ENCODE measurements around the gene ABHD8.

Gene ABHD8

GRCh38 chr19:17266026-17266425, 37.2 kb downstream of the ABHD8 start:
- no peak for TF ChIP-seq REST (IDR thresholded peaks at IDR 0.05; ENCODE audit: insufficient read depth in 1 of 2, low read depth in 2 of 2, low read length in 2 of 2)
- no peak for TF ChIP-seq POLR2AphosphoS5 (IDR thresholded peaks at IDR 0.05; ENCODE audit: low read depth, low read length)
- TF ChIP-seq TAF1 (IDR thresholded peaks at IDR 0.05; ENCODE audit: borderline replicate concordance, insufficient read depth, low read length), result no peak
- TF ChIP-seq SIN3A (IDR thresholded peaks at IDR 0.05; ENCODE audit: borderline replicate concordance, insufficient read depth, low read length), result no peak

DNA sequence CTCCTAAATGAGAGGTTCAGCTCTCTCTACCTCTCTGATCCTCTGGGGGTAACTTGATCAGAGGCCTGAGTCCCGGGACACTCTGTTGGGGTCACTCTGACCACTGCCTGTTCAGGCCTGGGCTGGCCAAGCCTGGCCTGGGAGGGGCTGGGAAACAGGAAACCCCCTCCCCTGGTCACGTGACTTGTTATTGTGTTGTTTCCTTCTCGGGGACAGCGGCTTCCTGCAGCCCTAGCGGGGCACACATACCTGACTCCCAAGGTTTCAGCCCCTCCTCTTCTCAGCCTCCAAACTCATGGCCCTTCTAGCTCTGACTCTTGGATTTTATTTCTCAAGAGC, 38.6 kb downstream of the ABHD8 start, which contains the start of gene USHBP1:
TSS of gene USHBP1 (minus strand) at position 105 of the 339 bp plus-strand sequence. CDS start 446 bp downstream, outside the sequence.
- TF ChIP-seq TAF1 (IDR thresholded peaks at IDR 0.05; ENCODE audit: borderline replicate concordance, insufficient read depth, low read length), result no peak
- TF ChIP-seq REST (IDR thresholded peaks at IDR 0.05; ENCODE audit: insufficient read depth in 1 of 2, low read depth in 2 of 2, low read length in 2 of 2), result no peak
- TF ChIP-seq FOXP2 (optimal IDR thresholded peaks at IDR 0.05; ENCODE audit: borderline replicate concordance, extremely low read depth, extremely low read length, insufficient read depth), result peak; percentile 53
- TF ChIP-seq POLR2AphosphoS5 (IDR thresholded peaks at IDR 0.05; ENCODE audit: low read depth, low read length), result no peak
- TF ChIP-seq SIN3A (IDR thresholded peaks at IDR 0.05; ENCODE audit: borderline replicate concordance, insufficient read depth, low read length), result no peak

DNA sequence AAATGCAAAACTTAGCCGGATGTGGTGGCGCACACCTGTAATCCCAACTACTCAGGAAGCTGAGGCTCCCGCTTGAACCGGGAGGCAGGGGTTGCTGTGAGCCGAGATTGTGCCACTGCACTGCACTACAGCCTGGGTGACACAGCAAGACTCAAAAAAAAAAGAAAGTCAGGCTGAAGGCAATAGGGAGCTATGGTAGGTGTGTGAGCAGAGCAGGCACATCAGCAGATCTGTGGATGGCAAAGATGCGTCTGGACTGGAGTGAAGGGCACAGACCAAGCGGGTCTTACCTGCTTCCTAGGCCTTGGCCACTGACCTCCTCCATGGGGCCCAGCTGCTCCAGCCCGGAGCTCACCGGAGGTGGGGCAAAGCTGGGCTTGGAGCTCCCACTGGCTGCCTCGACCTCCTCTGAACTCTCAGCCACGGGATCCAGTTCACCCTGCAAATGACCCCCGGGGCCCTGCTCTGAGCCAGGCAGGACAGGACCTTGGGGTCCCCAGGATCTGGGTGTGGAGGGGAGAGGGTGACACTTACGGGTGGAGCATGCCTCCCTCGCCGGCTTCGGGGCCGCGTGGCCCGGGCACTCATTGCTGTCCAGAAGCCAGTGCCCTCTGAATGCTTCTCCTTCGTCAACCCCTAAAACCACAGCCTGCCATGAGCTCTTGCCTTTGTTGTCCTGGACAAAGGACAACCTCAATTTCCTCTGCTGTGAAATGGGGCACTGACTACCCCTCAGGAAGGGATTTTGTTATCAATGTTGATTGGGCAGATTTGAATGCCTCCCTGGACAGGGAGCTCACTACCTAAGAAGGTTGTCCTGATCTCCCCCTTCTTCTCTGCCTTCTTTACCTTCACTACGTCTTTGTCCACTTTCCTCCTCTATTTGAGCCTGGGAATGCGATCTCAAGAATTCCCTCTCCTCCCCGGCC, 39.2 kb downstream of the ABHD8 start:
- no peak for TF ChIP-seq REST (IDR thresholded peaks at IDR 0.05; ENCODE audit: insufficient read depth in 1 of 2, low read depth in 2 of 2, low read length in 2 of 2)
- no peak for TF ChIP-seq FOXP2 (optimal IDR thresholded peaks at IDR 0.05; ENCODE audit: borderline replicate concordance, extremely low read depth, extremely low read length, insufficient read depth)
- no peak for TF ChIP-seq POLR2AphosphoS5 (IDR thresholded peaks at IDR 0.05; ENCODE audit: low read depth, low read length)
- TF ChIP-seq TAF1 (IDR thresholded peaks at IDR 0.05; ENCODE audit: borderline replicate concordance, insufficient read depth, low read length), result no peak
- no peak for TF ChIP-seq SIN3A (IDR thresholded peaks at IDR 0.05; ENCODE audit: borderline replicate concordance, insufficient read depth, low read length)

DNA sequence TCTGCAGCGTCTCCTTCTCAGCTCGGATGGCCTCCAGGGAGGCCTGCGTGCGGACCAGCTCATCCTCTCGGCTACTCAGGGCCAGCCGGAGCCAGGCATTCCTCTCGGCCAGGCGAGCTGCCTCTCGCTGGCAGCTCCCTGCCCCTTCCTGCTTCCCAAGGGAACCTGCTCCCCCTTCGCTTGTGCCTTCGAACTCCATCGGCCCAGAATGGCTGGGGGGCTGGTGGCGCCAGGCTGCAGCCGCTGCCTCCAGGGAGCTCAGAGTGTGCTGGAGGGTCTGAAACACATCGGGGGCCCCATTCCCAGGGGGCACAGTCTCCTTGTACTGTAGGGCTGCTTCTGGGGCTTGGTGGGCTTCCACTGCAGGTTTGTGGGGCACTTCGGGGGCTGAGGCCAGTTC, 40.7 kb downstream of the ABHD8 start:
- TF ChIP-seq FOXP2 (optimal IDR thresholded peaks at IDR 0.05; ENCODE audit: borderline replicate concordance, extremely low read depth, extremely low read length, insufficient read depth) (no peak), POLR2AphosphoS5 (IDR thresholded peaks at IDR 0.05; ENCODE audit: low read depth, low read length) (no peak), REST (IDR thresholded peaks at IDR 0.05; ENCODE audit: insufficient read depth in 1 of 2, low read depth in 2 of 2, low read length in 2 of 2) (no peak), SIN3A (IDR thresholded peaks at IDR 0.05; ENCODE audit: borderline replicate concordance, insufficient read depth, low read length) (no peak), TAF1 (IDR thresholded peaks at IDR 0.05; ENCODE audit: borderline replicate concordance, insufficient read depth, low read length) (no peak)
